ENCODE data around the gene CDK4. TPM values are rescaled to one million over a fixed set of nuclear protein-coding genes. Genes with fewer than 3 reads are reported as not detected.

The CDK4 gene
- total RNA-seq, 1 experiment from 2014 or later, result 218 TPM

DNA sequence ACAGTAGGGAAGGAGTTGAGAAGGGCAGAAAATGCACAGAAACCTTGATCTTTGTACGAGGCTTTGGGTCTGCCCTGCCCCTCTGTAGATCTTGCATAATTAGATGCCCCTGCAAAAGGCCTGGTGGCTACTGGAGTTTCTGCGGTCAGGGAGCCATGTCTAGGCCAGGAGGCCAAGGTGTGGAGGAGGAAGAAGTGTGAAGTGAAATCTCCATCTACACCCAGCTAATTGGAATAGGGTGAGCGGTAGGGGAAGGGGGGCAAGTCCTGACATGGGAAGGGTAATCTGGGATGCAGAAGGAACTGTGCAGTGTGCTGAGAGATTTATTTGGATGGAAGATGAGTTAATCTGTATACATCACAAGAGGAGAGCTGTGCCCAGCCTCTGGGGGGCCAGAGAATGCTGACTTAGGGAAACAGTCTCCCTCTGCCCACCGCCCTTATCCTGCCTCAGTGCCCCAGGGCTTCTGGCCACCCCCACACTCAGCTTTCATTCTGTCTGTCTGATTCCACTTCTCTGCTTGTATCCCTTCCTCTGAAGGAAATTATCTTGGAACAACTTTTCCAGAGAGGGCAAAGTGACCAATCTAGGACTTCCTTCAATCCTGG lies 9.4 kb upstream of the CDK4 start:
- Histone ChIP-seq H3K27me3 (ENCODE audit: insufficient read depth, low read length) (peaks cover 31% of the 10 kb centered on the region; the same call in 1 of the 2 replicates), H3K79me1 (ENCODE audit: insufficient read depth, low read depth, low read length, poor library complexity, severe bottlenecking) (no peaks in the 10 kb centered on the region), H4K5ac (ENCODE audit: insufficient read length, low read depth, low read length) (no peak overlapping the region), H3K23ac (ENCODE audit: insufficient read length, low read depth, low read length) (no peak overlapping the region), H3K9me3 (ENCODE audit: control insufficient read depth, low read depth, low read length) (no peaks in the 10 kb centered on the region), H3T11ph (ENCODE audit: low read length) (no peak overlapping the region), H2AK5ac (ENCODE audit: insufficient read length, low read length) (no peak overlapping the region), H2BK5ac (ENCODE audit: insufficient read length, low read length) (no peak overlapping the region), H3K4ac (ENCODE audit: low read depth, low read length) (no peak overlapping the region), H3K79me2 (ENCODE audit: insufficient read depth, low read length) (no peaks in the 10 kb centered on the region), H3K14ac (ENCODE audit: insufficient read depth, low read length) (no peak overlapping the region), H2AFZ (ENCODE audit: low read length) (no peak overlapping the region), H3K4me1 (ENCODE audit: insufficient read depth, low read length) (no peaks in the 10 kb centered on the region), H4K91ac (ENCODE audit: insufficient read length, low read depth, low read length) (no peak overlapping the region), H2BK12ac (ENCODE audit: insufficient read length, low read depth, low read length) (no peak overlapping the region), H4K8ac (replicated peaks; ENCODE audit: insufficient read length, low read depth, low read length) (no peak overlapping the region), H3K18ac (ENCODE audit: insufficient read length, low read depth, low read length) (no peak overlapping the region), H3K23me2 (ENCODE audit: insufficient read length, low read depth, low read length, poor library complexity, severe bottlenecking) (peaks cover 20% of the 10 kb centered on the region), H4K20me1 (ENCODE audit: control insufficient read depth, insufficient read depth, insufficient read length) (no peaks in the 10 kb centered on the region), H3K27ac (ENCODE audit: insufficient read length, low read depth, low read length) (no peak overlapping the region), H2BK15ac (ENCODE audit: low read depth, low read length) (no peak overlapping the region), H3K9ac (ENCODE audit: extremely low read depth, insufficient read length, low read length) (no peak overlapping the region), H2BK120ac (ENCODE audit: low read depth, low read length, poor library complexity, severe bottlenecking) (no peak overlapping the region), H3K4me2 (ENCODE audit: insufficient read depth, insufficient read length, low read length) (no peak overlapping the region), H2BK20ac (ENCODE audit: low read depth, low read length, poor library complexity, severe bottlenecking) (no peak overlapping the region), H3K56ac (ENCODE audit: insufficient read length, low read depth, low read length) (no peak overlapping the region)
- H3K27me3 Mint-ChIP-seq (ENCODE audit: low read depth), result peaks cover 60% of the 10 kb centered on the region
- peaks cover 22 to 33% of the 10 kb centered on the region in 2 experiments for H3K4me1 Mint-ChIP-seq
- WGBS (ENCODE audit: extremely low coverage, insufficient read length, low lambda C conversion rate), result no CpG with 5 or more reads among the region's 4 CpGs
- no peak for DNase-seq
- H3K27ac Mint-ChIP-seq, result no peak overlapping the region
- H3K9me3 Mint-ChIP-seq, result no peaks in the 10 kb centered on the region
- TF ChIP-seq, protein P1, sequence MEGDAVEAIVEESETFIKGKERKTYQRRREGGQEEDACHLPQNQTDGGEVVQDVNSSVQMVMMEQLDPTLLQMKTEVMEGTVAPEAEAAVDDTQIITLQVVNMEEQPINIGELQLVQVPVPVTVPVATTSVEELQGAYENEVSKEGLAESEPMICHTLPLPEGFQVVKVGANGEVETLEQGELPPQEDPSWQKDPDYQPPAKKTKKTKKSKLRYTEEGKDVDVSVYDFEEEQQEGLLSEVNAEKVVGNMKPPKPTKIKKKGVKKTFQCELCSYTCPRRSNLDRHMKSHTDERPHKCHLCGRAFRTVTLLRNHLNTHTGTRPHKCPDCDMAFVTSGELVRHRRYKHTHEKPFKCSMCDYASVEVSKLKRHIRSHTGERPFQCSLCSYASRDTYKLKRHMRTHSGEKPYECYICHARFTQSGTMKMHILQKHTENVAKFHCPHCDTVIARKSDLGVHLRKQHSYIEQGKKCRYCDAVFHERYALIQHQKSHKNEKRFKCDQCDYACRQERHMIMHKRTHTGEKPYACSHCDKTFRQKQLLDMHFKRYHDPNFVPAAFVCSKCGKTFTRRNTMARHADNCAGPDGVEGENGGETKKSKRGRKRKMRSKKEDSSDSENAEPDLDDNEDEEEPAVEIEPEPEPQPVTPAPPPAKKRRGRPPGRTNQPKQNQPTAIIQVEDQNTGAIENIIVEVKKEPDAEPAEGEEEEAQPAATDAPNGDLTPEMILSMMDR (conservative IDR thresholded peaks at IDR 0.05), result no peak
- peaks cover 0 to 19% (median 6%) of the 10 kb centered on the region in 3 experiments; a peak in 3 of 7 replicates for H3K36me3 Mint-ChIP-seq (ENCODE audit: insufficient read depth in 1 of 3, low read depth in 3 of 3)
- no peak overlapping the region for H3K4me3 Mint-ChIP-seq

All from H9 (cell line).